ENCODE data around the gene CDYL2.

CDYL2 gene

GRCh38 chr16:80586476-80586875 lies 217.9 kb downstream of the CDYL2 start:
- no peak for DNase-seq

GRCh38 chr16:80585764-80586163 lies 218.6 kb downstream of the CDYL2 start:
- no peak for DNase-seq

GRCh38 chr16:80583466-80583865 lies 220.9 kb downstream of the CDYL2 start:
- DNase-seq = peak; percentile 42

GRCh38 chr16:80580109-80580832 lies 224.1 kb downstream of the CDYL2 start:
- DNase-seq = peak; percentile 65

- no peak for DNase-seq
Measured at GRCh38 chr16:80577485-80578280, 226.7 kb downstream of the CDYL2 start.

GRCh38 chr16:80576343-80576912 lies 228.0 kb downstream of the CDYL2 start:
- DNase-seq = no peak

GRCh38 chr16:80573700-80574120 lies 230.7 kb downstream of the CDYL2 start:
- no peak for DNase-seq

GRCh38 chr16:80570106-80570478 lies 234.3 kb downstream of the CDYL2 start:
- no peak for DNase-seq

- peak; percentile 84 for DNase-seq
Measured at GRCh38 chr16:80569440-80570105, 234.8 kb downstream of the CDYL2 start.

GRCh38 chr16:80564394-80564793 lies 240.0 kb downstream of the CDYL2 start:
- DNase-seq = no peak

GRCh38 chr16:80563066-80563465 lies 241.3 kb downstream of the CDYL2 start:
- DNase-seq = no peak

- no peak for DNase-seq
Measured at GRCh38 chr16:80559369-80559768, 245.0 kb downstream of the CDYL2 start.

- DNase-seq = no peak
Measured at GRCh38 chr16:80557037-80557436, 247.4 kb downstream of the CDYL2 start.

- DNase-seq = no peak
Measured at GRCh38 chr16:80556481-80556880, 247.9 kb downstream of the CDYL2 start.

- no peak for DNase-seq
Measured at GRCh38 chr16:80554033-80554432, 250.4 kb downstream of the CDYL2 start.

GRCh38 chr16:80552277-80552676 lies 252.1 kb downstream of the CDYL2 start:
- DNase-seq = no peak

Measured in stimulated activated naive CD4-positive, alpha-beta T cell treated with Interleukin-2 at 50 U/mL for 16 hours (primary cell).